HepG2 (cell line): ENCODE measurements around the gene AFDN. TPM values are rescaled to one million over a fixed set of nuclear protein-coding genes. Genes with fewer than 3 reads are reported as not detected.

Source experiments
- BCL6 ChIP-seq: IDR thresholded peaks from 2 replicates; pipeline ENCODE4 v1.6.1; 2016; ENCODE audit warnings: missing genetic modification reagents, missing compliant biosample characterization
- EP300 ChIP-seq, 3 experiments: sonication (generic) in 1 of 3; formaldehyde crosslinking in 1 of 3; IDR thresholded peaks; 2 replicates each; pipeline versions ENCODE4 v1.5.1 to v1.6.1; 2011 to 2020; ENCODE audit warnings: low read depth in 2 of 3, low read length in 2 of 3, borderline replicate concordance in 1 of 3, improper control_type of control experiment in 1 of 3, mild to moderate bottlenecking in 1 of 3, missing genetic modification reagents in 1 of 3, moderate library complexity in 1 of 3
- JUND ChIP-seq: sonication (generic); formaldehyde crosslinking; IDR thresholded peaks from 2 replicates; pipeline ENCODE4 v1.8.0; 2022; ENCODE audit warnings: mild to moderate bottlenecking, missing genetic modification reagents
- SOX5 ChIP-seq: IDR thresholded peaks from 2 replicates; pipeline ENCODE4 v1.6.1; 2016; ENCODE audit warnings: borderline replicate concordance
- TEAD3 ChIP-seq: optimal IDR thresholded peaks from 2 replicates; pipeline ENCODE3; 2016; ENCODE audit warnings: borderline replicate concordance
- TGIF2 ChIP-seq: IDR thresholded peaks from 2 replicates; pipeline ENCODE4 v1.6.1; 2016; ENCODE audit warnings: control low read depth, missing compliant biosample characterization
- ZNF331 ChIP-seq: sonication (generic); formaldehyde crosslinking; IDR thresholded peaks from 2 replicates; pipeline ENCODE4 v1.4.0; 2020; ENCODE audit warnings: missing genetic modification reagents
- ZNF431 ChIP-seq: sonication (generic); formaldehyde crosslinking; IDR thresholded peaks from 2 replicates; pipeline ENCODE4 v1.9.0; 2022; ENCODE audit warnings: missing genetic modification reagents, low read depth, mild to moderate bottlenecking, borderline replicate concordance
- ZNF75D ChIP-seq: sonication (generic); formaldehyde crosslinking; IDR thresholded peaks from 2 replicates; pipeline ENCODE4 v1.8.1; 2023; ENCODE audit warnings: missing genetic modification reagents, mild to moderate bottlenecking, borderline replicate concordance
- polyA plus RNA-seq, 8 experiments: library from polyadenylated mRNA; depleted of rRNA in 3 of 8; stranded (reverse) in 7 of 8; unstranded in 1 of 8; fragments of >200 nt; fragmentation: Illumina TruSeq in 4 of 8; extraction: Trizol in 4 of 8; gene quantifications; 2 replicates each; pipeline versions ENCODE4 v1.2.1 to v1.2.3, GENCODE V29; 2011 to 2016; ENCODE audit warnings: low read depth in 4 of 8, missing spikeins in 1 of 8, mixed read lengths in 1 of 8; ENCODE audit not compliant: insufficient read depth in 1 of 8
- total RNA-seq, 5 experiments: library from RNA; depleted of rRNA; stranded (reverse); fragments of >200 nt; fragmentation: Illumina TruSeq; extraction: Trizol; gene quantifications; 2 replicates each; pipeline ENCODE4 v1.2.3, GENCODE V29; 2016; ENCODE audit warnings: low read depth in 1 of 5
- TF ChIP-seq, protein P1 (sequence below), 2 experiments: fragments of 450-650 bp in 1 of 2; sonication (generic) in 1 of 2; formaldehyde crosslinking in 1 of 2; IDR thresholded peaks; 2 replicates each; pipeline versions ENCODE4 v1.6.1 to v1.8.0; 2016 to 2022; ENCODE audit warnings: antibody characterized with exemption in 1 of 2, mild to moderate bottlenecking in 1 of 2, missing genetic modification reagents in 1 of 2
- TF ChIP-seq, protein P2 (sequence below): IDR thresholded peaks from 2 replicates; pipeline ENCODE4 v1.4.0; 2020; ENCODE audit warnings: mild to moderate bottlenecking, missing genetic modification reagents
- TF ChIP-seq, protein P3 (sequence below): sonication (generic); formaldehyde crosslinking; IDR thresholded peaks from 2 replicates; pipeline ENCODE4 v1.9.0; 2022; ENCODE audit warnings: low read depth, missing genetic modification reagents

AFDN gene
- total and polyA plus RNA-seq, 2 of the 13 experiments (the other 11 are each of a cell fraction or from before 2014, with no cell fraction given) = 136 to 151 TPM

DNA sequence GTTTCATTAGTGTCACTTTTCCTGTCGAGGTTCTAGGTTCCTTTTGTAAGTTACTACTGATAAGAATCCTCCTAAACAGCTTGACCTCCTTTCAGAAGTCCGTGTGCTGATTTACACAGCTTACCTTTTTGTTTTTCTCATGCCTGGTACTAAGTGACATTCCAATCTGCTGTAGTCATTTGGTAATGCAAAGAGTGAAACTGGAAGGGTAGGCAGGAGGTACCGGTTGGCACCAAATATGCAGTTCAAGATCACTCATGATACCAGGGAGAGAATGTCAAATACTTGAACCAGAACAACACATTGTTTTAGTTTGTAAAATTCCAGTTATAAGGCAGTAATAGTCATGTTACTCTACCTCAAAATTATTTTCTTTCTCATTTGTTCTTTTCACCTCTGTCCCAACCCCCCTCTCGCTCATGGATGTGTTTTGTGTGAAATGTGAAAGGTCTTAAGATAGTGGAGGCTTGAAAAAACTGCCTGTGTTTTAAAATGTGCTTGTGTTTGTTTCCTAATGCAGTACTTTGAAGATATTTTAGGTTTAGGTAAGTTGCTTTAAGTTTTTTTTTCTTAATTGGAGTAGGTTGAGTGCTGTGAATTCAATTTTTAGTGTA, 23.2 kb downstream of the AFDN start (continued):
- TF ChIP-seq, protein P1, sequence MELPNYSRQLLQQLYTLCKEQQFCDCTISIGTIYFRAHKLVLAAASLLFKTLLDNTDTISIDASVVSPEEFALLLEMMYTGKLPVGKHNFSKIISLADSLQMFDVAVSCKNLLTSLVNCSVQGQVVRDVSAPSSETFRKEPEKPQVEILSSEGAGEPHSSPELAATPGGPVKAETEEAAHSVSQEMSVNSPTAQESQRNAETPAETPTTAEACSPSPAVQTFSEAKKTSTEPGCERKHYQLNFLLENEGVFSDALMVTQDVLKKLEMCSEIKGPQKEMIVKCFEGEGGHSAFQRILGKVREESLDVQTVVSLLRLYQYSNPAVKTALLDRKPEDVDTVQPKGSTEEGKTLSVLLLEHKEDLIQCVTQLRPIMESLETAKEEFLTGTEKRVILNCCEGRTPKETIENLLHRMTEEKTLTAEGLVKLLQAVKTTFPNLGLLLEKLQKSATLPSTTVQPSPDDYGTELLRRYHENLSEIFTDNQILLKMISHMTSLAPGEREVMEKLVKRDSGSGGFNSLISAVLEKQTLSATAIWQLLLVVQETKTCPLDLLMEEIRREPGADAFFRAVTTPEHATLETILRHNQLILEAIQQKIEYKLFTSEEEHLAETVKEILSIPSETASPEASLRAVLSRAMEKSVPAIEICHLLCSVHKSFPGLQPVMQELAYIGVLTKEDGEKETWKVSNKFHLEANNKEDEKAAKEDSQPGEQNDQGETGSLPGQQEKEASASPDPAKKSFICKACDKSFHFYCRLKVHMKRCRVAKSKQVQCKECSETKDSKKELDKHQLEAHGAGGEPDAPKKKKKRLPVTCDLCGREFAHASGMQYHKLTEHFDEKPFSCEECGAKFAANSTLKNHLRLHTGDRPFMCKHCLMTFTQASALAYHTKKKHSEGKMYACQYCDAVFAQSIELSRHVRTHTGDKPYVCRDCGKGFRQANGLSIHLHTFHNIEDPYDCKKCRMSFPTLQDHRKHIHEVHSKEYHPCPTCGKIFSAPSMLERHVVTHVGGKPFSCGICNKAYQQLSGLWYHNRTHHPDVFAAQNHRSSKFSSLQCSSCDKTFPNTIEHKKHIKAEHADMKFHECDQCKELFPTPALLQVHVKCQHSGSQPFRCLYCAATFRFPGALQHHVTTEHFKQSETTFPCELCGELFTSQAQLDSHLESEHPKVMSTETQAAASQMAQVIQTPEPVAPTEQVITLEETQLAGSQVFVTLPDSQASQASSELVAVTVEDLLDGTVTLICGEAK (IDR thresholded peaks at IDR 0.05) = no peak
- TF ChIP-seq, protein P1 (CRISPR knock-in tag; IDR thresholded peaks at IDR 0.05) = no peak
- TF ChIP-seq, protein P2, sequence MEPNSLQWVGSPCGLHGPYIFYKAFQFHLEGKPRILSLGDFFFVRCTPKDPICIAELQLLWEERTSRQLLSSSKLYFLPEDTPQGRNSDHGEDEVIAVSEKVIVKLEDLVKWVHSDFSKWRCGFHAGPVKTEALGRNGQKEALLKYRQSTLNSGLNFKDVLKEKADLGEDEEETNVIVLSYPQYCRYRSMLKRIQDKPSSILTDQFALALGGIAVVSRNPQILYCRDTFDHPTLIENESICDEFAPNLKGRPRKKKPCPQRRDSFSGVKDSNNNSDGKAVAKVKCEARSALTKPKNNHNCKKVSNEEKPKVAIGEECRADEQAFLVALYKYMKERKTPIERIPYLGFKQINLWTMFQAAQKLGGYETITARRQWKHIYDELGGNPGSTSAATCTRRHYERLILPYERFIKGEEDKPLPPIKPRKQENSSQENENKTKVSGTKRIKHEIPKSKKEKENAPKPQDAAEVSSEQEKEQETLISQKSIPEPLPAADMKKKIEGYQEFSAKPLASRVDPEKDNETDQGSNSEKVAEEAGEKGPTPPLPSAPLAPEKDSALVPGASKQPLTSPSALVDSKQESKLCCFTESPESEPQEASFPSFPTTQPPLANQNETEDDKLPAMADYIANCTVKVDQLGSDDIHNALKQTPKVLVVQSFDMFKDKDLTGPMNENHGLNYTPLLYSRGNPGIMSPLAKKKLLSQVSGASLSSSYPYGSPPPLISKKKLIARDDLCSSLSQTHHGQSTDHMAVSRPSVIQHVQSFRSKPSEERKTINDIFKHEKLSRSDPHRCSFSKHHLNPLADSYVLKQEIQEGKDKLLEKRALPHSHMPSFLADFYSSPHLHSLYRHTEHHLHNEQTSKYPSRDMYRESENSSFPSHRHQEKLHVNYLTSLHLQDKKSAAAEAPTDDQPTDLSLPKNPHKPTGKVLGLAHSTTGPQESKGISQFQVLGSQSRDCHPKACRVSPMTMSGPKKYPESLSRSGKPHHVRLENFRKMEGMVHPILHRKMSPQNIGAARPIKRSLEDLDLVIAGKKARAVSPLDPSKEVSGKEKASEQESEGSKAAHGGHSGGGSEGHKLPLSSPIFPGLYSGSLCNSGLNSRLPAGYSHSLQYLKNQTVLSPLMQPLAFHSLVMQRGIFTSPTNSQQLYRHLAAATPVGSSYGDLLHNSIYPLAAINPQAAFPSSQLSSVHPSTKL = peak; percentile 71
- 0 out of 2 replicates have a peak, but pooled peaks have one; percentile 55 for TF ChIP-seq TGIF2
- 0 out of 2 replicates have a peak, but pooled peaks have one; percentile 22 for TF ChIP-seq SOX5 (CRISPR knock-in tag)
- TF ChIP-seq ZNF331 (CRISPR knock-in tag) = 0 out of 2 replicates have a peak, but pooled peaks have one; percentile 19
- no peak for TF ChIP-seq ZNF75D
- TF ChIP-seq EP300 (IDR thresholded peaks at IDR 0.05; ENCODE audit: low read depth in 2 of 2, low read length in 2 of 2) = 0 out of 4 replicates have a peak, but pooled peaks of 1 of the 2 experiments have one; percentile 25
- TF ChIP-seq EP300 (CRISPR knock-in tag; IDR thresholded peaks at IDR 0.05; ENCODE audit: borderline replicate concordance) = no peak
- peak; percentile 85; the same call in 1 of the 2 replicates for TF ChIP-seq JUND (CRISPR knock-in tag)
- TF ChIP-seq BCL6 (CRISPR knock-in tag) = peak; percentile 31; the same call in 1 of the 2 replicates
- TF ChIP-seq TEAD3 (CRISPR knock-in tag) = peak; percentile 92
- no peak for TF ChIP-seq ZNF431 (CRISPR knock-in tag)
- TF ChIP-seq, protein P3, sequence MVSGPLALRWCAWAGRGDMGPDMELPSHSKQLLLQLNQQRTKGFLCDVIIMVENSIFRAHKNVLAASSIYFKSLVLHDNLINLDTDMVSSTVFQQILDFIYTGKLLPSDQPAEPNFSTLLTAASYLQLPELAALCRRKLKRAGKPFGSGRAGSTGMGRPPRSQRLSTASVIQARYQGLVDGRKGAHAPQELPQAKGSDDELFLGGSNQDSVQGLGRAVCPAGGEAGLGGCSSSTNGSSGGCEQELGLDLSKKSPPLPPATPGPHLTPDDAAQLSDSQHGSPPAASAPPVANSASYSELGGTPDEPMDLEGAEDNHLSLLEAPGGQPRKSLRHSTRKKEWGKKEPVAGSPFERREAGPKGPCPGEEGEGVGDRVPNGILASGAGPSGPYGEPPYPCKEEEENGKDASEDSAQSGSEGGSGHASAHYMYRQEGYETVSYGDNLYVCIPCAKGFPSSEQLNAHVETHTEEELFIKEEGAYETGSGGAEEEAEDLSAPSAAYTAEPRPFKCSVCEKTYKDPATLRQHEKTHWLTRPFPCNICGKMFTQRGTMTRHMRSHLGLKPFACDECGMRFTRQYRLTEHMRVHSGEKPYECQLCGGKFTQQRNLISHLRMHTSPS (CRISPR knock-in tag) = peak; percentile 89
